K562 (cell line): ENCODE data around the gene ALG11. TPM values are rescaled to one million over a fixed set of nuclear protein-coding genes. Genes with fewer than 3 reads are reported as not detected.

ENCODE experiments used
- ARID2 ChIP-seq: fragments of 450-650 bp; IDR thresholded peaks from 2 replicates; pipeline ENCODE4 v1.6.1; 2017; ENCODE audit warnings: antibody characterized with exemption, mild to moderate bottlenecking
- CHD1 ChIP-seq: fragments of 200-600 bp; sonication (generic); IDR thresholded peaks from one replicate; pipeline ENCODE4 v1.6.1; 2012; ENCODE audit warnings: mild to moderate bottlenecking, moderate library complexity, low read length, inconsistent platforms
- RFX5 ChIP-seq: IDR thresholded peaks from 2 replicates; pipeline ENCODE4 v1.6.1; 2011; ENCODE audit warnings: low read depth, mild to moderate bottlenecking, improper control_type of control experiment, low read length
- ZNF354B ChIP-seq: fragments of 250-450 bp; sonication (Bioruptor Pico); IDR thresholded peaks from 2 replicates; pipeline ENCODE4 v1.4.0; 2020
- ZNF507 ChIP-seq: conservative IDR thresholded peaks from 2 replicates; pipeline ENCODE4 v1.6.1; 2017; ENCODE audit warnings: missing genetic modification characterization, missing compliant biosample characterization
- polyA plus RNA-seq, 8 experiments: library from polyadenylated mRNA; depleted of rRNA in 4 of 8; stranded (reverse) in 5 of 8; unstranded in 3 of 8; fragments of >200 nt; fragmentation: Nextera tagmentation in 2 of 8; fragmentation: Illumina TruSeq in 1 of 8; extraction: Ambion mirVana in 2 of 8; extraction: Trizol in 1 of 8; gene quantifications; 2 replicates each; pipeline versions ENCODE4 v1.2.1 to v1.2.3, GENCODE V29; 2011 to 2014; ENCODE audit warnings: inconsistent platforms in 1 of 8, missing spikeins in 1 of 8
- total RNA-seq, 7 experiments: library from RNA; depleted of rRNA in 6 of 7; stranded (reverse); fragments of >200 nt in 6 of 7; fragmentation: Illumina TruSeq in 2 of 7; extraction: Trizol in 2 of 7; gene quantifications; 2 replicates each; pipeline versions ENCODE4 v1.2.1 to v1.2.3, GENCODE V29; 2011 to 2021; ENCODE audit warnings: low replicate concordance in 1 of 7
- TF ChIP-seq, protein P1 (sequence below): sonication (generic); formaldehyde crosslinking; IDR thresholded peaks from 2 replicates; pipeline ENCODE4 v1.8.0; 2022; ENCODE audit warnings: mild to moderate bottlenecking, missing genetic modification reagents
- TF ChIP-seq, protein P2 (sequence below): fragments of 450-650 bp; IDR thresholded peaks from 2 replicates; pipeline ENCODE4 v1.6.1; 2016; ENCODE audit warnings: mild to moderate bottlenecking, moderate library complexity

ALG11 gene
- total and polyA plus RNA-seq, 9 of the 15 experiments (the other 6 are each of a cell fraction or from before 2014, with no cell fraction given): 7.3 to 19.2 (median 16.3) TPM

GRCh38 chr13:52010890-52011631 is 1.1 kb upstream of the ALG11 start, which contains the start of gene ATP7B (continued):
- no peak for TF ChIP-seq ZNF354B (CRISPR knock-in tag)
- TF ChIP-seq, protein P1, sequence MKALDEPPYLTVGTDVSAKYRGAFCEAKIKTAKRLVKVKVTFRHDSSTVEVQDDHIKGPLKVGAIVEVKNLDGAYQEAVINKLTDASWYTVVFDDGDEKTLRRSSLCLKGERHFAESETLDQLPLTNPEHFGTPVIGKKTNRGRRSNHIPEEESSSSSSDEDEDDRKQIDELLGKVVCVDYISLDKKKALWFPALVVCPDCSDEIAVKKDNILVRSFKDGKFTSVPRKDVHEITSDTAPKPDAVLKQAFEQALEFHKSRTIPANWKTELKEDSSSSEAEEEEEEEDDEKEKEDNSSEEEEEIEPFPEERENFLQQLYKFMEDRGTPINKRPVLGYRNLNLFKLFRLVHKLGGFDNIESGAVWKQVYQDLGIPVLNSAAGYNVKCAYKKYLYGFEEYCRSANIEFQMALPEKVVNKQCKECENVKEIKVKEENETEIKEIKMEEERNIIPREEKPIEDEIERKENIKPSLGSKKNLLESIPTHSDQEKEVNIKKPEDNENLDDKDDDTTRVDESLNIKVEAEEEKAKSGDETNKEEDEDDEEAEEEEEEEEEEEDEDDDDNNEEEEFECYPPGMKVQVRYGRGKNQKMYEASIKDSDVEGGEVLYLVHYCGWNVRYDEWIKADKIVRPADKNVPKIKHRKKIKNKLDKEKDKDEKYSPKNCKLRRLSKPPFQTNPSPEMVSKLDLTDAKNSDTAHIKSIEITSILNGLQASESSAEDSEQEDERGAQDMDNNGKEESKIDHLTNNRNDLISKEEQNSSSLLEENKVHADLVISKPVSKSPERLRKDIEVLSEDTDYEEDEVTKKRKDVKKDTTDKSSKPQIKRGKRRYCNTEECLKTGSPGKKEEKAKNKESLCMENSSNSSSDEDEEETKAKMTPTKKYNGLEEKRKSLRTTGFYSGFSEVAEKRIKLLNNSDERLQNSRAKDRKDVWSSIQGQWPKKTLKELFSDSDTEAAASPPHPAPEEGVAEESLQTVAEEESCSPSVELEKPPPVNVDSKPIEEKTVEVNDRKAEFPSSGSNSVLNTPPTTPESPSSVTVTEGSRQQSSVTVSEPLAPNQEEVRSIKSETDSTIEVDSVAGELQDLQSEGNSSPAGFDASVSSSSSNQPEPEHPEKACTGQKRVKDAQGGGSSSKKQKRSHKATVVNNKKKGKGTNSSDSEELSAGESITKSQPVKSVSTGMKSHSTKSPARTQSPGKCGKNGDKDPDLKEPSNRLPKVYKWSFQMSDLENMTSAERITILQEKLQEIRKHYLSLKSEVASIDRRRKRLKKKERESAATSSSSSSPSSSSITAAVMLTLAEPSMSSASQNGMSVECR: 0 out of 2 replicates have a peak, but pooled peaks have one; percentile 8
- TF ChIP-seq RFX5: no peak
- TF ChIP-seq, protein P2, sequence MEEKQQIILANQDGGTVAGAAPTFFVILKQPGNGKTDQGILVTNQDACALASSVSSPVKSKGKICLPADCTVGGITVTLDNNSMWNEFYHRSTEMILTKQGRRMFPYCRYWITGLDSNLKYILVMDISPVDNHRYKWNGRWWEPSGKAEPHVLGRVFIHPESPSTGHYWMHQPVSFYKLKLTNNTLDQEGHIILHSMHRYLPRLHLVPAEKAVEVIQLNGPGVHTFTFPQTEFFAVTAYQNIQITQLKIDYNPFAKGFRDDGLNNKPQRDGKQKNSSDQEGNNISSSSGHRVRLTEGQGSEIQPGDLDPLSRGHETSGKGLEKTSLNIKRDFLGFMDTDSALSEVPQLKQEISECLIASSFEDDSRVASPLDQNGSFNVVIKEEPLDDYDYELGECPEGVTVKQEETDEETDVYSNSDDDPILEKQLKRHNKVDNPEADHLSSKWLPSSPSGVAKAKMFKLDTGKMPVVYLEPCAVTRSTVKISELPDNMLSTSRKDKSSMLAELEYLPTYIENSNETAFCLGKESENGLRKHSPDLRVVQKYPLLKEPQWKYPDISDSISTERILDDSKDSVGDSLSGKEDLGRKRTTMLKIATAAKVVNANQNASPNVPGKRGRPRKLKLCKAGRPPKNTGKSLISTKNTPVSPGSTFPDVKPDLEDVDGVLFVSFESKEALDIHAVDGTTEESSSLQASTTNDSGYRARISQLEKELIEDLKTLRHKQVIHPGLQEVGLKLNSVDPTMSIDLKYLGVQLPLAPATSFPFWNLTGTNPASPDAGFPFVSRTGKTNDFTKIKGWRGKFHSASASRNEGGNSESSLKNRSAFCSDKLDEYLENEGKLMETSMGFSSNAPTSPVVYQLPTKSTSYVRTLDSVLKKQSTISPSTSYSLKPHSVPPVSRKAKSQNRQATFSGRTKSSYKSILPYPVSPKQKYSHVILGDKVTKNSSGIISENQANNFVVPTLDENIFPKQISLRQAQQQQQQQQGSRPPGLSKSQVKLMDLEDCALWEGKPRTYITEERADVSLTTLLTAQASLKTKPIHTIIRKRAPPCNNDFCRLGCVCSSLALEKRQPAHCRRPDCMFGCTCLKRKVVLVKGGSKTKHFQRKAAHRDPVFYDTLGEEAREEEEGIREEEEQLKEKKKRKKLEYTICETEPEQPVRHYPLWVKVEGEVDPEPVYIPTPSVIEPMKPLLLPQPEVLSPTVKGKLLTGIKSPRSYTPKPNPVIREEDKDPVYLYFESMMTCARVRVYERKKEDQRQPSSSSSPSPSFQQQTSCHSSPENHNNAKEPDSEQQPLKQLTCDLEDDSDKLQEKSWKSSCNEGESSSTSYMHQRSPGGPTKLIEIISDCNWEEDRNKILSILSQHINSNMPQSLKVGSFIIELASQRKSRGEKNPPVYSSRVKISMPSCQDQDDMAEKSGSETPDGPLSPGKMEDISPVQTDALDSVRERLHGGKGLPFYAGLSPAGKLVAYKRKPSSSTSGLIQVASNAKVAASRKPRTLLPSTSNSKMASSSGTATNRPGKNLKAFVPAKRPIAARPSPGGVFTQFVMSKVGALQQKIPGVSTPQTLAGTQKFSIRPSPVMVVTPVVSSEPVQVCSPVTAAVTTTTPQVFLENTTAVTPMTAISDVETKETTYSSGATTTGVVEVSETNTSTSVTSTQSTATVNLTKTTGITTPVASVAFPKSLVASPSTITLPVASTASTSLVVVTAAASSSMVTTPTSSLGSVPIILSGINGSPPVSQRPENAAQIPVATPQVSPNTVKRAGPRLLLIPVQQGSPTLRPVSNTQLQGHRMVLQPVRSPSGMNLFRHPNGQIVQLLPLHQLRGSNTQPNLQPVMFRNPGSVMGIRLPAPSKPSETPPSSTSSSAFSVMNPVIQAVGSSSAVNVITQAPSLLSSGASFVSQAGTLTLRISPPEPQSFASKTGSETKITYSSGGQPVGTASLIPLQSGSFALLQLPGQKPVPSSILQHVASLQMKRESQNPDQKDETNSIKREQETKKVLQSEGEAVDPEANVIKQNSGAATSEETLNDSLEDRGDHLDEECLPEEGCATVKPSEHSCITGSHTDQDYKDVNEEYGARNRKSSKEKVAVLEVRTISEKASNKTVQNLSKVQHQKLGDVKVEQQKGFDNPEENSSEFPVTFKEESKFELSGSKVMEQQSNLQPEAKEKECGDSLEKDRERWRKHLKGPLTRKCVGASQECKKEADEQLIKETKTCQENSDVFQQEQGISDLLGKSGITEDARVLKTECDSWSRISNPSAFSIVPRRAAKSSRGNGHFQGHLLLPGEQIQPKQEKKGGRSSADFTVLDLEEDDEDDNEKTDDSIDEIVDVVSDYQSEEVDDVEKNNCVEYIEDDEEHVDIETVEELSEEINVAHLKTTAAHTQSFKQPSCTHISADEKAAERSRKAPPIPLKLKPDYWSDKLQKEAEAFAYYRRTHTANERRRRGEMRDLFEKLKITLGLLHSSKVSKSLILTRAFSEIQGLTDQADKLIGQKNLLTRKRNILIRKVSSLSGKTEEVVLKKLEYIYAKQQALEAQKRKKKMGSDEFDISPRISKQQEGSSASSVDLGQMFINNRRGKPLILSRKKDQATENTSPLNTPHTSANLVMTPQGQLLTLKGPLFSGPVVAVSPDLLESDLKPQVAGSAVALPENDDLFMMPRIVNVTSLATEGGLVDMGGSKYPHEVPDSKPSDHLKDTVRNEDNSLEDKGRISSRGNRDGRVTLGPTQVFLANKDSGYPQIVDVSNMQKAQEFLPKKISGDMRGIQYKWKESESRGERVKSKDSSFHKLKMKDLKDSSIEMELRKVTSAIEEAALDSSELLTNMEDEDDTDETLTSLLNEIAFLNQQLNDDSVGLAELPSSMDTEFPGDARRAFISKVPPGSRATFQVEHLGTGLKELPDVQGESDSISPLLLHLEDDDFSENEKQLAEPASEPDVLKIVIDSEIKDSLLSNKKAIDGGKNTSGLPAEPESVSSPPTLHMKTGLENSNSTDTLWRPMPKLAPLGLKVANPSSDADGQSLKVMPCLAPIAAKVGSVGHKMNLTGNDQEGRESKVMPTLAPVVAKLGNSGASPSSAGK: peak; percentile 20; the same call in 1 of the 2 replicates
- TF ChIP-seq ARID2: no peak
- TF ChIP-seq ZNF507 (tag): no peak
- TF ChIP-seq CHD1: peak; percentile 9
